ENCODE data around the gene ASCC3. TPM values are rescaled to one million over a fixed set of nuclear protein-coding genes. Genes with fewer than 3 reads are reported as not detected.

ASCC3 gene
- total and polyA plus RNA-seq, 2 experiments from 2014 or later, result 34.0 to 77.6 TPM

DNA sequence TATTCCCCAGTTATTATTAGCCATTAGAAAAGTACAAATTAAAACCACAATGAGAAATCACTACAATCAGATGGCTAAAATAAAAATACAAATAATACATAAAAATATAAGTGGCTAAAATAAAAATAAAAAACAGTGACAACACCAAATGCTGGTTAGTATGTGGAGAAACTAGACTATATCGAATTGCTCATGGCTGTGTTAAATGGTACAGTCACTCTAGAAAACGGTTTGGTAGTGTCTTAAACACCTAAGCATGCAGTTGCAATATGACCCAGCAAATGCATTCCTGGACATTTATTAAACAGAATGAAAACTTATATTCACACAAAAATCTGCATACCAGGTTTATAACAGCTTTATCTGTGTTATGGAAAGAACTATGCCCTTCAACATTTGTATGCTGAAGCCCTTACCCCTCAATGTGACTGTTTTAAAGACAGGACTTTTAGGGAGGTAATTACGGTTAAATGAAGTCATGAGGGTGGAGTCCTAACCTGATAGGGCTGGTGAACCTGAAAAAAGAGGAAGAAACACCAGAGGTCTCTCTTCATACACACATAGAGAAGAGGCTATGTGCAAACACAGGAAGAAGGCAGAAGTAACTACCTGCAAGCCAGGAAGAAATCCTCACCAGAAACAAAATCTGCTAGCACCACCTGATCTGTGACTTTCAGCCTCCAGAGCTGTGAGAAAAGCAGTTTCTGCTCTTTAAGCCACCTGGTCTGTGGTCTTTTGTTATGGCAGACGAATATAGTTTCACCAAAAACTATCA lies 84.9 kb downstream of the ASCC3 start:
- Histone ChIP-seq H2AFZ (no peak overlapping the region), H3K27ac (no peak overlapping the region)

DNA sequence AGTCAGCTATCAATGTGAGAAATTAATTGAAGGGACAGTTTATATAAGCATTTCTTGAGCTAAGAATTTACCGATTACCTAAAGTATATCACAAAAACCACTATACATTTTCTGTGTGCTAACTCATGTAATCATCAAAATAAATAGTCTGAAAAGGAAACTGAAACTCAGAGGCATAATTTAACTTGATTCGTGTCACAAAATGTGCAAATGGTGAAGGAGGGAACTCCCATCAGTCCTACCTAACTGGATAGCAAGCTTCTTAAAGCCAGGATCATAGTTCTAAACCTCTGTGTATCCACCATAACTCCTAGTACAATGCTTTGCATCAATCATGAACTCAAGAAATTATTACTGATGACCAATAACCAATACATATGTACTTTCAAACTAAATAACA lies 91.0 kb downstream of the ASCC3 start:
- TF ChIP-seq EZH2 (IDR thresholded peaks at IDR 0.05; ENCODE audit: borderline replicate concordance) (no peak), CTCF (IDR thresholded peaks at IDR 0.05; ENCODE audit: poor library complexity) (no peak), EZH2phosphoT487 (IDR thresholded peaks at IDR 0.05; ENCODE audit: low read depth, severe bottlenecking, unreplicated experiment) (no peak)
- H3K4me2 ChIP-seq, result no peak overlapping the region
- no peaks in the 10 kb centered on the region for H3K9me2 ChIP-seq (replicated peaks; ENCODE audit: insufficient read depth)
- H4K20me1 ChIP-seq (ENCODE audit: insufficient read depth, poor library complexity, severe bottlenecking), result no peaks in the 10 kb centered on the region
- H3K27me3 ChIP-seq, result no peaks in the 10 kb centered on the region
- H2AFZ ChIP-seq, result no peak overlapping the region
- H3K4me3 ChIP-seq, result no peak overlapping the region
- H3K4me1 ChIP-seq (ENCODE audit: insufficient read depth), result no peaks in the 10 kb centered on the region
- H3K9me3 ChIP-seq (ENCODE audit: low read depth), result no peaks in the 10 kb centered on the region
- no peak for DNase-seq (ENCODE audit: low spot score)
- 94% methylated on average over 2 of the region's 2 CpGs for WGBS (ENCODE audit: low lambda C conversion rate, missing lambda C conversion rate)
- H3K79me2 ChIP-seq, result no peaks in the 10 kb centered on the region
- H3K27ac ChIP-seq, result no peak overlapping the region
- H3K36me3 ChIP-seq (replicated peaks; ENCODE audit: insufficient read depth, low read depth), result no peaks in the 10 kb centered on the region

More for the DNA sequence above, 84.9 kb downstream of the ASCC3 start:
- no peak for DNase-seq (ENCODE audit: low spot score)
- Histone ChIP-seq H3K4me1 (ENCODE audit: insufficient read depth) (peaks cover 1% of the 10 kb centered on the region), H3K4me2 (no peak overlapping the region), H3K9me2 (replicated peaks; ENCODE audit: insufficient read depth) (no peaks in the 10 kb centered on the region), H3K4me3 (no peak overlapping the region), H3K79me2 (no peaks in the 10 kb centered on the region), H4K20me1 (ENCODE audit: insufficient read depth, poor library complexity, severe bottlenecking) (no peaks in the 10 kb centered on the region), H3K36me3 (replicated peaks; ENCODE audit: insufficient read depth, low read depth) (no peaks in the 10 kb centered on the region), H3K27me3 (no peaks in the 10 kb centered on the region), H3K9me3 (ENCODE audit: low read depth) (no peaks in the 10 kb centered on the region)
- TF ChIP-seq EZH2 (IDR thresholded peaks at IDR 0.05; ENCODE audit: borderline replicate concordance), result no peak
- no peak for TF ChIP-seq EZH2phosphoT487 (IDR thresholded peaks at IDR 0.05; ENCODE audit: low read depth, severe bottlenecking, unreplicated experiment)
- no peak for TF ChIP-seq CTCF (IDR thresholded peaks at IDR 0.05; ENCODE audit: poor library complexity)
- 93% methylated on average over 4 of the region's 4 CpGs for WGBS (ENCODE audit: low lambda C conversion rate, missing lambda C conversion rate)

DNA sequence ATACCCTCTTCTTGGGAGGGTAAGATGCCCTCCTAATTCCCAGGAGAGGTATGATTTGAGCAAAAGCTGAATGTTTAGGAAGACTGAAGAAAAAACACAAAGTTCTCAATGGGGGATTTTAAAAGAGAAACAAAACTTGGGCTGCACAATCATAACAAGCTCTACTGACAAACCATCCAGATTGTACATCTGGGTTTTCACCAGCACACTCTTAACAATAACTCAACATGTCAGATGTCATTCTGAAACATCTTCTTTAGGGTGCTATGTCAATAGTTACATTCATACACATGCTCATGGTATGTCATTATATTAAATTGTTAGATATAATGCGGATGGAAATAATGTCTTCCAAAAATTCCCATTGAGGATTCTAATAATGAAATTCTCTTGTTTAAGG lies 95.1 kb downstream of the ASCC3 start:
- Histone ChIP-seq H3K4me2 (no peak overlapping the region), H3K9me2 (replicated peaks; ENCODE audit: insufficient read depth) (no peaks in the 10 kb centered on the region), H3K36me3 (replicated peaks; ENCODE audit: insufficient read depth, low read depth) (no peaks in the 10 kb centered on the region), H3K27me3 (no peaks in the 10 kb centered on the region), H3K4me3 (no peak overlapping the region), H3K9me3 (ENCODE audit: low read depth) (no peaks in the 10 kb centered on the region), H4K20me1 (ENCODE audit: insufficient read depth, poor library complexity, severe bottlenecking) (no peaks in the 10 kb centered on the region), H2AFZ (no peak overlapping the region), H3K79me2 (no peaks in the 10 kb centered on the region), H3K4me1 (ENCODE audit: insufficient read depth) (no peaks in the 10 kb centered on the region), H3K27ac (no peak overlapping the region)
- no peak for DNase-seq (ENCODE audit: low spot score)
- 100% methylated on average over 1 of the region's 1 CpG for WGBS (ENCODE audit: low lambda C conversion rate, missing lambda C conversion rate)
- TF ChIP-seq EZH2 (IDR thresholded peaks at IDR 0.05; ENCODE audit: borderline replicate concordance) (no peak), EZH2phosphoT487 (IDR thresholded peaks at IDR 0.05; ENCODE audit: low read depth, severe bottlenecking, unreplicated experiment) (no peak), CTCF (IDR thresholded peaks at IDR 0.05; ENCODE audit: poor library complexity) (no peak)

Measured in hepatocyte (in vitro differentiated cells).